GDM1 (cell line): ENCODE measurements around the gene ANKRD10.

Experiments used
- DNase-seq: peaks from one replicate; lab custom pipeline; 2025; lab: John Stamatoyannopoulos, UW

Gene ANKRD10

GRCh38 chr13:110830800-110831371 is 84.0 kb downstream of the ANKRD10 start:
- DNase-seq = no peak

- no peak for DNase-seq
Measured at GRCh38 chr13:110830331-110830730, 84.5 kb downstream of the ANKRD10 start.

GRCh38 chr13:110829486-110829885 is 85.4 kb downstream of the ANKRD10 start:
- no peak for DNase-seq

GRCh38 chr13:110828705-110829104 is 86.2 kb downstream of the ANKRD10 start:
- DNase-seq = no peak
